ENCODE data around the gene FARP1.

DNA sequence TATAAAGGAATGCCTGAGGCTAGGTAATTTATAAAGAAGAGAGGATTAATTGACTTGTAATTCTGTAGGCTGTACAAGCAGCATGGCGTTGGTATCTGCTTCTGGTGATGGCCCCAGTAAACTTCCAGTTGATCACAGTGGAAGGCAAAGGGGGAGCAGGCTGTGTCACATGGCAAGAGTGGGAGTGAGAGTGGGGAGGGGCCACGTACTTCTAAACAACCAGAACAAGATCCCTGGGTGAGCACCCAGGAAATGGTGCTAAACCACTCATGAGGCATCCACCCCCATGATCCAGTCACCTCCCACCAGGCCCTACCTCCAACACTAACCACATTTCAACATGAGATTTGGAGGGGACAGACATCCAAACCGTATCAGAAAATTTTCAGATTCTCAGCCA is 37.2 kb downstream of the FARP1 start:
- TF ChIP-seq, protein P1, sequence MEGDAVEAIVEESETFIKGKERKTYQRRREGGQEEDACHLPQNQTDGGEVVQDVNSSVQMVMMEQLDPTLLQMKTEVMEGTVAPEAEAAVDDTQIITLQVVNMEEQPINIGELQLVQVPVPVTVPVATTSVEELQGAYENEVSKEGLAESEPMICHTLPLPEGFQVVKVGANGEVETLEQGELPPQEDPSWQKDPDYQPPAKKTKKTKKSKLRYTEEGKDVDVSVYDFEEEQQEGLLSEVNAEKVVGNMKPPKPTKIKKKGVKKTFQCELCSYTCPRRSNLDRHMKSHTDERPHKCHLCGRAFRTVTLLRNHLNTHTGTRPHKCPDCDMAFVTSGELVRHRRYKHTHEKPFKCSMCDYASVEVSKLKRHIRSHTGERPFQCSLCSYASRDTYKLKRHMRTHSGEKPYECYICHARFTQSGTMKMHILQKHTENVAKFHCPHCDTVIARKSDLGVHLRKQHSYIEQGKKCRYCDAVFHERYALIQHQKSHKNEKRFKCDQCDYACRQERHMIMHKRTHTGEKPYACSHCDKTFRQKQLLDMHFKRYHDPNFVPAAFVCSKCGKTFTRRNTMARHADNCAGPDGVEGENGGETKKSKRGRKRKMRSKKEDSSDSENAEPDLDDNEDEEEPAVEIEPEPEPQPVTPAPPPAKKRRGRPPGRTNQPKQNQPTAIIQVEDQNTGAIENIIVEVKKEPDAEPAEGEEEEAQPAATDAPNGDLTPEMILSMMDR (IDR thresholded peaks at IDR 0.05; ENCODE audit: insufficient read depth, low read length, poor library complexity, severe bottlenecking) = no peak
- no peak for TF ChIP-seq EZH2phosphoT487 (conservative IDR thresholded peaks at IDR 0.05; ENCODE audit: low read length)

All from SU-DHL-6 (cell line).